ENCODE results near the gene TLCD1.
"Not testable (repeated sequence)": the region's sequence is repeated elsewhere in the genome, so short reads cannot be mapped to it uniquely, and the experiment has no call there.

TLCD1 gene

GRCh38 chr17:28728364-28729200 is 2.5 kb upstream of the TLCD1 start, which contains the start of gene NEK8:
Gene NEK8, plus strand, starts transcription at chr17:28728788. Its CDS starts 26 bp downstream, at chr17:28728814.
- peak; percentile 92 for DNase-seq (ENCODE audit: low read depth)

- peak; percentile 83 for DNase-seq (ENCODE audit: low read depth)
These were observed 826 bp upstream of the TLCD1 start for GRCh38 chr17:28726627-28727491.

GRCh38 chr17:28725660-28726225 is 290 bp downstream of the TLCD1 start:
- no peak for DNase-seq (ENCODE audit: low read depth)

GRCh38 chr17:28725166-28725659 is 820 bp downstream of the TLCD1 start:
- no peak for DNase-seq (ENCODE audit: low read depth)

GRCh38 chr17:28724500-28725165 is 1.4 kb downstream of the TLCD1 start:
- DNase-seq (ENCODE audit: low read depth): no peak

GRCh38 chr17:28723836-28724499 is 2.1 kb downstream of the TLCD1 start:
- not testable (repeated sequence) for DNase-seq (ENCODE audit: low read depth)

- no peak for DNase-seq (ENCODE audit: low read depth)
These were observed 2.7 kb downstream of the TLCD1 start for GRCh38 chr17:28723159-28723835.

- no peak for DNase-seq (ENCODE audit: low read depth)
These were observed 3.4 kb downstream of the TLCD1 start for GRCh38 chr17:28722417-28723158.

- DNase-seq (ENCODE audit: low read depth): not testable (repeated sequence)
These were observed 5.1 kb downstream of the TLCD1 start for GRCh38 chr17:28720997-28721329.

- no peak for DNase-seq (ENCODE audit: low read depth)
These were observed 5.6 kb downstream of the TLCD1 start for GRCh38 chr17:28720247-28720996.

- no peak for DNase-seq (ENCODE audit: low read depth)
These were observed 7.0 kb downstream of the TLCD1 start for GRCh38 chr17:28719021-28719433.

- no peak for DNase-seq (ENCODE audit: low read depth)
These were observed 7.6 kb downstream of the TLCD1 start for GRCh38 chr17:28718333-28719020.

- no peak for DNase-seq (ENCODE audit: low read depth)
These were observed 8.3 kb downstream of the TLCD1 start, which contains the start of gene RAB34 for GRCh38 chr17:28717578-28718332. Gene RAB34, minus strand, starts transcription at chr17:28717868. Its CDS starts 602 bp downstream, at chr17:28717266.

GRCh38 chr17:28716740-28717577 is 9.1 kb downstream of the TLCD1 start:
- no peak for DNase-seq (ENCODE audit: low read depth)

GRCh38 chr17:28715217-28715616 is 10.8 kb downstream of the TLCD1 start:
- DNase-seq (ENCODE audit: low read depth): no peak

GRCh38 chr17:28714281-28714680 is 11.8 kb downstream of the TLCD1 start:
- DNase-seq (ENCODE audit: low read depth): no peak

All from activated T-helper 1 cell treated with Interleukin-2 at 50 U/mL for 16 hours (primary cell).